Astrocyte (in vitro differentiated cells and primary cell): Measurements from ENCODE around the gene DCBLD2. TPM values are rescaled to one million over a fixed set of nuclear protein-coding genes. Genes with fewer than 3 reads are reported as not detected.
"Not testable (repeated sequence)": the region's sequence is repeated elsewhere in the genome, so short reads cannot be mapped to it uniquely, and the experiment has no call there.

ENCODE experiments used
- DNase-seq: peaks from one replicate; pipeline ENCODE4 v3.0.0-alpha.2; 2010; ENCODE audit warnings: low read depth
- FAIRE-seq: peaks from 2 replicates; lab custom pipeline; 2011; peaks lifted over from hg19 to GRCh38; lab: Jason Lieb, UNC
- H2AFZ ChIP-seq: 2 replicates; pipeline ENCODE4 v1.6.0; 2012; ENCODE audit warnings: low read depth, low read length, inconsistent platforms
- H3K27ac ChIP-seq: 2 replicates; pipeline ENCODE4 v1.5.1; 2011; ENCODE audit warnings: low read depth, low read length, inconsistent platforms
- H3K27me3 ChIP-seq: 2 replicates; pipeline ENCODE4 v1.6.0; 2011; ENCODE audit warnings: low read length, inconsistent platforms; ENCODE audit not compliant: insufficient read depth
- H3K36me3 ChIP-seq: 2 replicates; pipeline ENCODE4 v1.5.1; 2011; ENCODE audit warnings: low read length, inconsistent platforms; ENCODE audit not compliant: insufficient read depth
- H3K4me1 ChIP-seq: 2 replicates; pipeline ENCODE4 v1.5.1; 2011; ENCODE audit warnings: low read length, inconsistent platforms; ENCODE audit not compliant: insufficient read depth
- H3K4me2 ChIP-seq: 2 replicates; pipeline ENCODE4 v1.6.0; 2012; ENCODE audit warnings: low read length, inconsistent platforms
- H3K4me3 ChIP-seq: 2 replicates; pipeline ENCODE4 v1.5.1; 2011; ENCODE audit warnings: low read depth, mild to moderate bottlenecking, low read length, inconsistent platforms; ENCODE audit not compliant: insufficient read depth
- H3K79me2 ChIP-seq: 2 replicates; pipeline ENCODE4 v1.6.0; 2012; ENCODE audit warnings: mild to moderate bottlenecking, low read length, inconsistent platforms; ENCODE audit not compliant: insufficient read depth
- H3K9ac ChIP-seq: 2 replicates; pipeline ENCODE4 v1.6.0; 2012; ENCODE audit warnings: mild to moderate bottlenecking, low read length, inconsistent platforms
- H3K9me3 ChIP-seq: 2 replicates; pipeline ENCODE4 v1.5.1; 2012; ENCODE audit warnings: low read depth, mild to moderate bottlenecking, low read length, inconsistent platforms; ENCODE audit not compliant: insufficient read depth
- H4K20me1 ChIP-seq: 2 replicates; pipeline ENCODE4 v1.6.0; 2012; ENCODE audit warnings: low read length, inconsistent platforms; ENCODE audit not compliant: insufficient read depth
- H3K27ac Mint-ChIP-seq: one replicate; pipeline ENCODE4 v1.8.0; 2021; ENCODE audit warnings: mild to moderate bottlenecking, mixed read lengths; ENCODE audit not compliant: unreplicated experiment
- H3K27me3 Mint-ChIP-seq: one replicate; pipeline ENCODE4 v1.8.0; 2021; ENCODE audit warnings: low read depth, mixed read lengths; ENCODE audit not compliant: unreplicated experiment
- H3K36me3 Mint-ChIP-seq: one replicate; pipeline ENCODE4 v1.8.0; 2021; ENCODE audit warnings: low read depth, mixed read lengths; ENCODE audit not compliant: unreplicated experiment
- H3K4me1 Mint-ChIP-seq: one replicate; pipeline ENCODE4 v1.8.0; 2021; ENCODE audit warnings: low read depth, mixed read lengths; ENCODE audit not compliant: unreplicated experiment
- H3K4me3 Mint-ChIP-seq: one replicate; pipeline ENCODE4 v1.8.0; 2021; ENCODE audit warnings: mild to moderate bottlenecking, moderate library complexity, mixed read lengths; ENCODE audit not compliant: unreplicated experiment
- H3K9me3 Mint-ChIP-seq: one replicate; pipeline ENCODE4 v1.8.0; 2021; ENCODE audit warnings: mild to moderate bottlenecking, mixed read lengths; ENCODE audit not compliant: unreplicated experiment
- EZH2 ChIP-seq: IDR thresholded peaks from 2 replicates; pipeline ENCODE4 v1.6.1; 2012; ENCODE audit warnings: mild to moderate bottlenecking, low read length, inconsistent platforms; ENCODE audit not compliant: insufficient read depth
- total RNA-seq: library from RNA; stranded (reverse); gene quantifications from 2 replicates; pipeline ENCODE4 v1.2.1, GENCODE V29; 2021
- TF ChIP-seq, protein P1 (sequence below): IDR thresholded peaks from 2 replicates; pipeline ENCODE4 v1.5.1; 2011; ENCODE audit warnings: low read depth, mild to moderate bottlenecking, inconsistent platforms, low read length, moderate library complexity; ENCODE audit not compliant: insufficient read depth

The DCBLD2 gene
- total RNA-seq, 1 donor from 2014 or later: 243 TPM

DNA sequence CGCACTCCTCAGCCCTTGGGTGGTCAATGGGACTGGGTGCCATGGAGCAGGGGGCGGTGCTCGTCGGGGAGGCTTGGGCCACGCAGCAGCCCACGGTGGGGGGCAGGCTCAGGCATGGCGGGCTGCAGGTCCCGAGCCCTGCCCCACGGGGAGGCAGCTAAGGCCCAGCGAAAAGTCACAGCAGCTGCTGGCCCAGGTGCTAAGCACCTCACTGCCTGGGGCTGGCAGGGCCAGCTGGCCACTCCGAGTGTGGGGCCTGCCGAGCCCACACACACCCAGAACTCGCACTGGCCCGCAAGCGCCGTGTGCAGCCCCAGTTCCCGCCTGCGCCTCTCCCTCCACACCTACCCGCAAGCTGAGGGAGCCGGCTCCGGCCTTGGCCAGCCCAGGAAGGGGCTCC lies 43.5 kb downstream of the DCBLD2 start:
- H3K4me3 ChIP-seq, H3K27ac Mint-ChIP-seq, H3K9me3 Mint-ChIP-seq, H3K27me3 ChIP-seq, H3K27me3 Mint-ChIP-seq, H2AFZ ChIP-seq, H3K4me3 Mint-ChIP-seq, H3K4me2 ChIP-seq, H3K9me3 ChIP-seq, FAIRE-seq, H3K27ac ChIP-seq, DNase-seq, H3K9ac ChIP-seq: not testable (repeated sequence)
- Mint-ChIP-seq H3K36me3 (peaks cover 37% of the 10 kb centered on the region), H3K4me1 (peaks cover 15% of the 10 kb centered on the region)
- Histone ChIP-seq H3K36me3 (peaks cover 26% of the 10 kb centered on the region), H3K79me2 (peaks cover 96% of the 10 kb centered on the region), H4K20me1 (peaks cover 83% of the 10 kb centered on the region), H3K4me1 (peaks cover 37% of the 10 kb centered on the region)

DNA sequence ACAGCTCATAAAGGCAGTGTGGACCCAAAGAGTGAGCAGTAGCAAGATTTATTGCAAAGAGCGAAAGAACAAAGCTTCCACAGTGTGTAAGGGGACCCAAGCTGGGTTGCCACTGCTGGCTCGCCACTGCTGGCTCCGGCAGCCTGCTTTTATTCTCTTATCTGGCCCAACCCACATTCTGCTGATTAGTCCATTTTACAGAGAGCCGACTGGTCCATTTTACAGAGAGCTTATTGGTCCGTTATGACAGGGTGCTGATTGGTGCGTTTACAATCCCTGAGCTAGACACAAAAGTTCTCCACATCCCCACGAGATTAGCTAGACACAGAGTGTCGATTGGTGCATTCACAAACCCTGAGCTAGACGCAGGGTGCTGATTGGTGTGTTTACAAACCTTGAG lies 44.2 kb downstream of the DCBLD2 start:
- DNase-seq, H3K27ac ChIP-seq, H3K9me3 ChIP-seq, H3K9ac ChIP-seq, H3K4me2 ChIP-seq, H3K4me3 Mint-ChIP-seq, H3K27ac Mint-ChIP-seq, H3K9me3 Mint-ChIP-seq, H3K4me3 ChIP-seq, H3K27me3 Mint-ChIP-seq, H2AFZ ChIP-seq, FAIRE-seq, H3K27me3 ChIP-seq: not testable (repeated sequence)
- H4K20me1 ChIP-seq: peaks cover 83% of the 10 kb centered on the region
- H3K4me1 Mint-ChIP-seq: peaks cover 21% of the 10 kb centered on the region
- H3K36me3 Mint-ChIP-seq: peaks cover 34% of the 10 kb centered on the region
- H3K36me3 ChIP-seq: peaks cover 27% of the 10 kb centered on the region
- peaks cover 44% of the 10 kb centered on the region for H3K4me1 ChIP-seq
- peaks cover 96% of the 10 kb centered on the region for H3K79me2 ChIP-seq

DNA sequence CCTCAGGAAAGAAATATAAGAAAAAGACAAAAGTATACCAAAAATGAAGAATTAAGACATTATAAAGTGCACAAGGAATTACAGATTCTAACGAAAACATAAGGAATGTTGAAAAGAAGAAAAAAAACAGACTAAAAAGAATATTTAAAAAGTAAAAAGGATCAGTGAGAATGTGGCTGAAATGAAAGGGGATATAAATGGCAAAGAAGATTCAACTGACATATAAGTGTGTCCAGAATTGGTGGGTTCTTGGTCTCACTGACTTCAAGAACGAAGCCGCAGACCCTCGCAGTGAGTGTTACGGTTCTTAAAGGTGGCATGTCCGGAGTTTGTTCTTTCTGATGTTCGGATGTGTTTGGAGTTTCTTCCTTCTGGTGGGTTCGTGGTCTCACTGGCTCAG lies 44.8 kb downstream of the DCBLD2 start:
- Mint-ChIP-seq H3K27ac (no peak overlapping the region), H3K4me1 (peaks cover 21% of the 10 kb centered on the region), H3K9me3 (no peaks in the 10 kb centered on the region), H3K4me3 (no peak overlapping the region), H3K36me3 (peaks cover 34% of the 10 kb centered on the region), H3K27me3 (no peaks in the 10 kb centered on the region)
- peak overlapping the region; percentile 65 for H3K27ac ChIP-seq
- peaks cover 44% of the 10 kb centered on the region for H3K4me1 ChIP-seq
- TF ChIP-seq EZH2: no peak
- TF ChIP-seq, protein P1, sequence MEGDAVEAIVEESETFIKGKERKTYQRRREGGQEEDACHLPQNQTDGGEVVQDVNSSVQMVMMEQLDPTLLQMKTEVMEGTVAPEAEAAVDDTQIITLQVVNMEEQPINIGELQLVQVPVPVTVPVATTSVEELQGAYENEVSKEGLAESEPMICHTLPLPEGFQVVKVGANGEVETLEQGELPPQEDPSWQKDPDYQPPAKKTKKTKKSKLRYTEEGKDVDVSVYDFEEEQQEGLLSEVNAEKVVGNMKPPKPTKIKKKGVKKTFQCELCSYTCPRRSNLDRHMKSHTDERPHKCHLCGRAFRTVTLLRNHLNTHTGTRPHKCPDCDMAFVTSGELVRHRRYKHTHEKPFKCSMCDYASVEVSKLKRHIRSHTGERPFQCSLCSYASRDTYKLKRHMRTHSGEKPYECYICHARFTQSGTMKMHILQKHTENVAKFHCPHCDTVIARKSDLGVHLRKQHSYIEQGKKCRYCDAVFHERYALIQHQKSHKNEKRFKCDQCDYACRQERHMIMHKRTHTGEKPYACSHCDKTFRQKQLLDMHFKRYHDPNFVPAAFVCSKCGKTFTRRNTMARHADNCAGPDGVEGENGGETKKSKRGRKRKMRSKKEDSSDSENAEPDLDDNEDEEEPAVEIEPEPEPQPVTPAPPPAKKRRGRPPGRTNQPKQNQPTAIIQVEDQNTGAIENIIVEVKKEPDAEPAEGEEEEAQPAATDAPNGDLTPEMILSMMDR: no peak
- DNase-seq (no peak), FAIRE-seq (no peak)
- H4K20me1 ChIP-seq: peaks cover 87% of the 10 kb centered on the region
- H3K9ac ChIP-seq: peak overlapping the region; percentile 7
- H3K4me2 ChIP-seq: peak overlapping the region; percentile 53
- H3K79me2 ChIP-seq: peaks cover 98% of the 10 kb centered on the region
- no peaks in the 10 kb centered on the region for H3K27me3 ChIP-seq
- H3K36me3 ChIP-seq: peaks cover 27% of the 10 kb centered on the region
- no peak overlapping the region for H3K4me3 ChIP-seq
- no peak overlapping the region for H2AFZ ChIP-seq
- H3K9me3 ChIP-seq: no peaks in the 10 kb centered on the region
